Transverse colon (tissue), 4 donors: ENCODE results near the gene IMMP2L. TPM values are rescaled to one million over a fixed set of nuclear protein-coding genes. Genes with fewer than 3 reads are reported as not detected.

Source experiments
- DNase-seq: peaks from one replicate; pipeline ENCODE4 v3.0.0-alpha.2; 2019
- H3K27ac ChIP-seq, 4 donors: fragments of 200-600 bp; sonication (generic); 2 replicates each; pipeline ENCODE4 v1.5.1; 2016 to 2018; ENCODE audit warnings: inconsistent platforms in 4 of 4
- H3K27me3 ChIP-seq: fragments of 200-600 bp; sonication (generic); 2 replicates; pipeline ENCODE4 v1.5.1; 2017; ENCODE audit warnings: inconsistent platforms
- H3K36me3 ChIP-seq, 4 donors: fragments of 200-600 bp; sonication (generic); 2 replicates each; pipeline ENCODE4 v1.5.1; 2017 to 2019; ENCODE audit warnings: inconsistent platforms in 4 of 4
- H3K4me1 ChIP-seq, 4 donors: fragments of 200-600 bp; sonication (generic); 2 replicates each; pipeline ENCODE4 v1.5.1; 2017 to 2020; ENCODE audit warnings: inconsistent platforms in 4 of 4
- H3K4me3 ChIP-seq, 4 donors: fragments of 200-600 bp; sonication (generic); 1 replicate in 1 of 4; 2 replicates in 3 of 4; pipeline versions ENCODE4 v1.5.1 to v1.6.1; 2017 to 2019; ENCODE audit warnings: inconsistent platforms in 4 of 4
- H3K9me3 ChIP-seq, 2 donors: fragments of 200-600 bp; sonication (generic); 2 replicates each; pipeline ENCODE4 v1.5.1; 2017 to 2019; ENCODE audit warnings: inconsistent platforms in 2 of 2
- EP300 ChIP-seq: sonication (generic); formaldehyde crosslinking; IDR thresholded peaks from one replicate; pipeline ENCODE4 v1.6.1; 2017; ENCODE audit warnings: antibody characterized with exemption, low read depth
- POLR2A ChIP-seq: fragments of 450-650 bp; IDR thresholded peaks from one replicate; pipeline ENCODE4 v1.6.1; 2016; ENCODE audit warnings: antibody characterized with exemption, mild to moderate bottlenecking, moderate library complexity
- POLR2AphosphoS5 ChIP-seq, 3 donors: sonication (generic); formaldehyde crosslinking; IDR thresholded peaks; one replicate each; pipeline ENCODE4 v1.6.1; 2016; ENCODE audit warnings: antibody characterized with exemption in 3 of 3
- WGBS, 2 donors: methylation state at CpG; one replicate each; pipeline ENCODE4 v1.1.5; 2018; ENCODE audit warnings: low coverage in 1 of 2; 5-methylcytosine and 5-hydroxymethylcytosine counted together
- in situ Hi-C, 4 donors: fragments of 200-750 bp; cut with MboI; loops; one replicate each; pipeline versions ENCODE4 v1.15.0 to v1.15.1; 2017; ENCODE audit warnings: low sequenced_read_pairs in 3 of 4, low pct_ligation_motif_present in 1 of 4, low pct_unique_long_range_greater_than_20kb in 1 of 4
- intact Hi-C: fragments of 100-400 bp; cut with DNase I; formaldehyde crosslinking; loops from one replicate; pipeline ENCODE4 v1.15.1; 2023; ENCODE audit warnings: low total_unique reads
- total RNA-seq, 4 donors: library from RNA; depleted of rRNA; stranded (reverse); fragments of >200 nt; gene quantifications; one replicate each; pipeline ENCODE4 v1.1.0, GENCODE V29; 2016
- TF ChIP-seq, protein P1 (sequence below), 5 experiments: fragments of 200-600 bp in 3 of 5; fragments of 450-650 bp in 2 of 5; sonication (generic) in 3 of 5; IDR thresholded peaks; 1 replicate in 2 of 5; 2 replicates in 3 of 5; pipeline ENCODE4 v1.5.1; 2016 to 2017; ENCODE audit warnings: antibody characterized with exemption in 5 of 5, inconsistent platforms in 3 of 5, mild to moderate bottlenecking in 2 of 5, moderate library complexity in 1 of 5

The IMMP2L gene
- total RNA-seq, 4 donors from 2014 or later, result 8.6 to 69.6 (median 10.9) TPM

DNA sequence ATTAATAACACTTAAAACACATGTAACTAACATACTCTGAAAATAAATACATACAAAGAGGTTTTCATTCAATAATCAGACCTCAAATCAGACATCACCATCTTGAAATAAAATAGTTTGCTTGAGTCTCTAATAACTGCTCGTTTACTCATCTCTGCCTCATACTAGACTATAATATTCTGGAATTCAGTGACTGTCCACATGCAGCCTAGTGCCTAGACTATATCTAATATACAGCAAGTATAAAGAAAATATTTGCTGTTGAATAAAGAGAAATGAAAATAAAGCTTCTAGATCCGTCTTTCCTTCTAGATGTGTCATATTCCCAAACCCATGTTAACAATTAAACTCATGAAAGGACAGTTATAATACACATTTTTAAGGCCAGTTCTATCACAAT lies 707.6 kb downstream of the IMMP2L start:
- Histone ChIP-seq H3K27ac (no peak overlapping the region), H3K4me3 (no peak overlapping the region), H3K9me3 (no peaks in the 10 kb centered on the region), H3K4me1 (no peaks in the 10 kb centered on the region), H3K36me3 (no peaks in the 10 kb centered on the region), H3K27me3 (no peaks in the 10 kb centered on the region)
- TF ChIP-seq, protein P1, sequence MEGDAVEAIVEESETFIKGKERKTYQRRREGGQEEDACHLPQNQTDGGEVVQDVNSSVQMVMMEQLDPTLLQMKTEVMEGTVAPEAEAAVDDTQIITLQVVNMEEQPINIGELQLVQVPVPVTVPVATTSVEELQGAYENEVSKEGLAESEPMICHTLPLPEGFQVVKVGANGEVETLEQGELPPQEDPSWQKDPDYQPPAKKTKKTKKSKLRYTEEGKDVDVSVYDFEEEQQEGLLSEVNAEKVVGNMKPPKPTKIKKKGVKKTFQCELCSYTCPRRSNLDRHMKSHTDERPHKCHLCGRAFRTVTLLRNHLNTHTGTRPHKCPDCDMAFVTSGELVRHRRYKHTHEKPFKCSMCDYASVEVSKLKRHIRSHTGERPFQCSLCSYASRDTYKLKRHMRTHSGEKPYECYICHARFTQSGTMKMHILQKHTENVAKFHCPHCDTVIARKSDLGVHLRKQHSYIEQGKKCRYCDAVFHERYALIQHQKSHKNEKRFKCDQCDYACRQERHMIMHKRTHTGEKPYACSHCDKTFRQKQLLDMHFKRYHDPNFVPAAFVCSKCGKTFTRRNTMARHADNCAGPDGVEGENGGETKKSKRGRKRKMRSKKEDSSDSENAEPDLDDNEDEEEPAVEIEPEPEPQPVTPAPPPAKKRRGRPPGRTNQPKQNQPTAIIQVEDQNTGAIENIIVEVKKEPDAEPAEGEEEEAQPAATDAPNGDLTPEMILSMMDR (IDR thresholded peaks at IDR 0.05), result no peak
- TF ChIP-seq POLR2A, result no peak
- intact Hi-C loops (no loop called here), in situ Hi-C loops (no loop called here)
- WGBS, 2 donors, result 85 to 88% methylated on average over 2 of the region's 2 CpGs
- DNase-seq, result no peak

- no peak overlapping the region for H3K27ac ChIP-seq
- DNase-seq, result no peak
- no peaks in the 10 kb centered on the region for H3K36me3 ChIP-seq
- intact Hi-C loops, result no loop called here
- in situ Hi-C loops, result no loop called here
- no peaks in the 10 kb centered on the region for H3K27me3 ChIP-seq
- no peak overlapping the region for H3K4me3 ChIP-seq
- TF ChIP-seq, protein P1 (IDR thresholded peaks at IDR 0.05), result no peak
- no peak for TF ChIP-seq POLR2AphosphoS5 (IDR thresholded peaks at IDR 0.05)
- no peak for TF ChIP-seq POLR2A
- no peak for TF ChIP-seq EP300
- H3K4me1 ChIP-seq, result no peaks in the 10 kb centered on the region
- no peaks in the 10 kb centered on the region for H3K9me3 ChIP-seq
These were observed 708.1 kb downstream of the IMMP2L start for GRCh38 chr7:110854166-110854565.

DNA sequence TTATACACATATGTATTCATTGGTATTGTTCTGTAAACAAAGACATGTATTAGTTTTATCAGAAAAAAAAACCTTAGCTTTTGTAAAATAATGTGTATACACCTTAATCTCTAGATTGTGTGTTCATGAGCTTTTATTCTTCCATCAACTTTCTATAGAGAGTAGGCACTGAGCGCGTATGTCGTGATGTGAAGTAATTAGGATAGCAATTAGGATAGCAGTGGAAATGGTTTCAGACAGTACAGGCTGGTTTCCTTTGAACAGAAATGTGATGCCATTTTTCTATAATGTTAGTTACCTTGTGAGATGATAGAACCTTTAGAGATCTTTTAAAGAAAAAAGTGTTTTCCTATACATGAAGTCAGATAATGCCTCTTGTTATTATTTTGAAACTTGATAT lies 709.0 kb downstream of the IMMP2L start:
- H3K4me3 ChIP-seq, result no peak overlapping the region
- TF ChIP-seq POLR2AphosphoS5 (IDR thresholded peaks at IDR 0.05), result no peak
- TF ChIP-seq POLR2A, result no peak
- TF ChIP-seq EP300, result no peak
- TF ChIP-seq, protein P1 (IDR thresholded peaks at IDR 0.05), result no peak
- no peak overlapping the region for H3K27ac ChIP-seq
- no peaks in the 10 kb centered on the region for H3K4me1 ChIP-seq
- 76 to 83% methylated on average over 3 of the region's 3 CpGs for WGBS, 2 donors
- intact Hi-C loops (no loop called here), in situ Hi-C loops (no loop called here)
- H3K9me3 ChIP-seq, result no peaks in the 10 kb centered on the region
- DNase-seq, result no peak
- H3K36me3 ChIP-seq, result no peaks in the 10 kb centered on the region
- no peaks in the 10 kb centered on the region for H3K27me3 ChIP-seq

- in situ Hi-C loops, result no loop called here
- no peak for DNase-seq
- Histone ChIP-seq H3K27ac (no peak overlapping the region), H3K9me3 (no peaks in the 10 kb centered on the region), H3K4me3 (no peak overlapping the region), H3K36me3 (no peaks in the 10 kb centered on the region), H3K4me1 (no peaks in the 10 kb centered on the region), H3K27me3 (no peaks in the 10 kb centered on the region)
- 54 to 66% methylated on average over 2 to 4 of the region's 4 CpGs for WGBS, 2 donors
- intact Hi-C loops, result no loop called here
- no peak for TF ChIP-seq EP300
These were observed 709.9 kb downstream of the IMMP2L start for GRCh38 chr7:110852156-110852940.

- DNase-seq, result no peak
- no peak overlapping the region for H3K4me3 ChIP-seq
- intact Hi-C loops (no loop called here), in situ Hi-C loops (no loop called here)
- H3K27me3 ChIP-seq, result no peaks in the 10 kb centered on the region
- H3K4me1 ChIP-seq, result no peaks in the 10 kb centered on the region
- no peaks in the 10 kb centered on the region for H3K36me3 ChIP-seq
- H3K27ac ChIP-seq, result no peak overlapping the region
- no peaks in the 10 kb centered on the region for H3K9me3 ChIP-seq
- TF ChIP-seq POLR2AphosphoS5 (IDR thresholded peaks at IDR 0.05) (no peak), EP300 (no peak), POLR2A (no peak)
- TF ChIP-seq, protein P1 (IDR thresholded peaks at IDR 0.05), result no peak
- WGBS, 2 donors, result 86 to 88% methylated on average over 1 to 3 of the region's 3 CpGs
These were observed 712.1 kb downstream of the IMMP2L start for GRCh38 chr7:110850224-110850623.
